Measurements from ENCODE around the gene HNF1A.

DNA sequence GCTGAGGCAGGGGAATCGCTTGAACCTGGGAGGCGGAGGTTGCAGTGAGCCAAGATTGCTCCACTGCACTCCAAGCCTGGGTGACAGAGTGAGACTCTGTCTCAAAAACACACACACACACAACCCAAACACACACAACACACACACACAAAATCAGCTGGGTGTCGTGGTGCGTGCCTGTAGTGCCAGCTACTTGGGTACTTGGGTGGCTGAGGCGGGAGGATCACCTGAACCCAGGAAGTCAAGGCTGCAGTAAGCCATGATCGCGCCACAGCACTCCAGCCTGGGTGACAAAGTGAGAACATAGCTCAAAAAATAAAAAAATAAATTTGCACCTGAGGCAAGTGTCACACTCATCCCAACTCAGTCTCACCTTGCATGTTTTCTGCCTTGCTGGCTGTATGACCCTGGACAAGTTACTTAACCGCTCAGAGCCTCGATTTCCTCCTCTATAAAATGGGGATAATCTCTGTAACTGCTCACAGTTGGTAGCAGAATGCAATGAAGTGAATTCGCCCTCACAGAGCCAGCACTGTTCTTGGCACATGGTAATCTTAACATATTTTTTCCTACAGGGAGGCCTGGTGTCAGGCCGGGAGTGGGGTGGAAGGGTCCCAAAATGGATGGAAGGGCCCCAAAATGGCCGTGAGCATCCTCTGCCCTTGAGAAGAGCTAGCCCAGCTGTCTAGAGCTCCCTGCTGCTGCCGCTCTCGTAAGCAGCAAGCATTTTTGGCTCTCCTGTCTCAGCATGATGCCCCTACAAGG lies 630 bp upstream of the HNF1A start:
- TF ChIP-seq ARNT2 (CRISPR knock-in tag; IDR thresholded peaks at IDR 0.05; ENCODE audit: low read depth), result no peak
- TF ChIP-seq, protein P1, sequence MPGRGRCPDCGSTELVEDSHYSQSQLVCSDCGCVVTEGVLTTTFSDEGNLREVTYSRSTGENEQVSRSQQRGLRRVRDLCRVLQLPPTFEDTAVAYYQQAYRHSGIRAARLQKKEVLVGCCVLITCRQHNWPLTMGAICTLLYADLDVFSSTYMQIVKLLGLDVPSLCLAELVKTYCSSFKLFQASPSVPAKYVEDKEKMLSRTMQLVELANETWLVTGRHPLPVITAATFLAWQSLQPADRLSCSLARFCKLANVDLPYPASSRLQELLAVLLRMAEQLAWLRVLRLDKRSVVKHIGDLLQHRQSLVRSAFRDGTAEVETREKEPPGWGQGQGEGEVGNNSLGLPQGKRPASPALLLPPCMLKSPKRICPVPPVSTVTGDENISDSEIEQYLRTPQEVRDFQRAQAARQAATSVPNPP (CRISPR knock-in tag; IDR thresholded peaks at IDR 0.05), result no peak

Data from HepG2 (cell line).